GM18505 (cell line): ENCODE measurements around the gene HLCS.

ENCODE experiments used
- ATAC-seq: cut with Tn5 transposase; IDR thresholded peaks from one replicate; pipeline ENCODE4 v1.9.1; 2021; ENCODE audit not compliant: unreplicated experiment
- POLR2A ChIP-seq: IDR thresholded peaks from 4 replicates; pipeline ENCODE4 v1.6.1; 2011; ENCODE audit warnings: borderline replicate concordance; ENCODE audit not compliant: insufficient read depth, insufficient read length; ENCODE audit errors: extremely low read depth

HLCS gene

DNA sequence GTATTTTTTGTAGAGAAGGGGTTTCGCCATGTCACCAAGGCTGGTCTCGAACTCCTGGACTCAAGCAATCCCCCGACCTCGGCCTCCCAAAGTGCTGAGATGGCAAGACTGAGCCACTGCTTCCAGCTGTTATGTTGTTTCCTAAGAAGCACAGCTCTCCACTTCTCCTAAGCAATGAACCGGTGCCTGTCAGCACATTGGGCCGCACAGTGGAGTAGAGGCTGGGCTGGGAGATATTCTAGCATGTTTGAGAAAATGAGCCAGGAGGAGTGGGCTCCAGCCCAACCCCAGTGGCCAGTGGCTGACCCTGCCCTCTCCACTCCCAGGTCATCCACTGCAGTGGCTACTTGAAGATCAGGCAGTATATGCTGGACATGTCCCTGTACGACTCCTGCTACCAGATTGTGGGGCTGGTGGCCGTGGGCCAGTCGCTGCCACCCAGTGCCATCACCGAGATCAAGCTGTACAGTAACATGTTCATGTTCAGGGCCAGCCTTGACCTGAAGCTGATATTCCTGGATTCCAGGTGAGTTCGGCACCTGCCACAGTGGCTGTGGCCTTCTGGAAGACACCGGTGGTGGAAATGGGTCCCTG lies 240.6 kb downstream of the HLCS start:
- ATAC-seq: no peak
- TF ChIP-seq POLR2A: no peak

DNA sequence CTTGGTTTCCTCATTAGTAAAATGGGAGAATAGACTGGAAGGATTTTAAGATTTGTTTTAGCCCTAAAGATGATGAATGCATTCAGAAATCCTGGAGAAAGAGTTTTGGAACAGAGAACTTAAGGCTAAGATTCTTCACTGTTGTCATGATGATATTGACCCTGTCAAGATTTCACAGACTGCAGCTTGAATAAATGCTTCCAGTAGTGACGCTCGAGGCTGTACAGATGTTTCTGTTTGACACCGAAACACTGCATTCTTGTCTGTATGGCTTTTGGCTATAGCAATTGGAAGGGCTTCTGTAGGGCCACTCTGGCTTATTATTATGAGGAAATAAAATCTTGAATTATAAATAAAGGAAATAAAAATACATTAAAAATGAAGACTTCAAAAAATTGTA lies 241.8 kb downstream of the HLCS start:
- no peak for ATAC-seq
- no peak for TF ChIP-seq POLR2A

GRCh38 chr21:36723371-36723881 lies 243.0 kb downstream of the HLCS start:
- ATAC-seq: no peak
- TF ChIP-seq POLR2A: no peak

GRCh38 chr21:36722370-36723368 lies 243.8 kb downstream of the HLCS start:
- no peak for TF ChIP-seq POLR2A
- ATAC-seq: no peak

DNA sequence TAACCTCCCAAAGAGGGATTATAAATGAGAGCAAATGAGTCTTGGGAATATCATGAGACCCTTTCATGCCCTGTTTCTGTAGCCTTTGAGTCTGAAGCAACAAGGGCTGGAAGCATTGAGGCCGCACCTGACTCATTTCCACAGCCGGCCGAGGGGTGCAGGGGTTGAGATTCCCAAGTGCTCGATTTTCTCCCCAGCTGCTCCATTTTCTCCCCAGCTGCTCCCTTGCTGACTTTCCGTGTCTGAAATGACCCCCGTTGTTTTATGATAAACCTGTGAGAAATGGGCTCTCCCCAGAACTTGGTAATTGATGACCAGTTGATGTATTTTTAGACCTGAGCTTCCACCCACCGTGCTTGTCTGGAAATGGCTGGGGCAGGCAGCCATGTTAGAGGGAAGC lies 244.7 kb downstream of the HLCS start:
- TF ChIP-seq POLR2A: no peak
- ATAC-seq: no peak

- ATAC-seq: no peak
Measured at GRCh38 chr21:36719614-36720013, 246.9 kb downstream of the HLCS start.

DNA sequence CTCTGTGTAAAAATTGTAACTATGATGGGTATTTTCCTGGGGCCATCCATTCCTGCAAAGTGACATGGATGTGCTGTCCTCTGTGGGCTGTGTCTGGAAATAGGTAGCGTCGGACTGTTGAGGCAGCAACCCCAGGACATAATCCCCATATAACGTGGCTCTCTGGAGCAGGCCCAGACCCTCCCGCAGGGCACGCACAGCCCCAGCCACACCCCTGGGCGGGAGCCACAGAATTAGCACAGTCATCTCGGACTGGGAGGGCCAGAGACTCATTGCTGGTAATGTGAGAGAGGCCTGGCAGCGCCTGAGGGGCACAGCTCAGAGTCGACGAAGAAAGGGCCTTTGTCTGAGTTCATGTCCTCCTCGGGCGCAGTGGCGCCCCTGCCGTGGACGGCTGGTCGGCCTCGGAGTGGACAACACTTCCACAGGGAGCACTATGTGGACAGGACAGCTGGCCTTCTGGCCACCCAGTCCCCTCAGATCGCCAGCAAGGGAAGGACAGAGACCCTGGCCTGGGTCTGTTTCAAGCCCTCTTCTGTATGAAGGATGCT lies 247.4 kb downstream of the HLCS start:
- TF ChIP-seq POLR2A: no peak
- ATAC-seq: no peak

More at GRCh38 chr21:36719614-36720013, 246.9 kb downstream of the HLCS start:
- TF ChIP-seq POLR2A: no peak

DNA sequence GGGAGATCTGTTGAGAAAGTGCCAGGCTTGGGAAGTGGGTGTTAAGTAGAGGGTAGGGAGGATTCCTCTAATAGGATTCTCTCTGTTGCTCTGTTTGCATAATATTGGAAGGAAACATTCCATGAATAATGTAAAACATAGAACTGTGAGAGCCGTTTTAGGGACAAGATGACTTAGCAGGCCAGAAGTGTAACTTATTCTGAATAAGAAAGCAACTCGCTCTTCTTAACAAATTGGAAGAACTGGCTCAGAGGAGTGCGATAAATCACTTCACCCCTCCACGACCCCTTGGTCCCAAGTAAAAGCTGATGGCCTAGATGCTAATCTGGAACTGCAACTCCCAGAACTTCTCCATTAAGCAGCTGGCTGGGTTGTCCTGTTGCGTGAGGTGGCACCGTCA lies 248.5 kb downstream of the HLCS start:
- no peak for TF ChIP-seq POLR2A
- no peak for ATAC-seq

- TF ChIP-seq POLR2A: no peak
- no peak for ATAC-seq
Measured at GRCh38 chr21:36716836-36717235, 249.6 kb downstream of the HLCS start.

DNA sequence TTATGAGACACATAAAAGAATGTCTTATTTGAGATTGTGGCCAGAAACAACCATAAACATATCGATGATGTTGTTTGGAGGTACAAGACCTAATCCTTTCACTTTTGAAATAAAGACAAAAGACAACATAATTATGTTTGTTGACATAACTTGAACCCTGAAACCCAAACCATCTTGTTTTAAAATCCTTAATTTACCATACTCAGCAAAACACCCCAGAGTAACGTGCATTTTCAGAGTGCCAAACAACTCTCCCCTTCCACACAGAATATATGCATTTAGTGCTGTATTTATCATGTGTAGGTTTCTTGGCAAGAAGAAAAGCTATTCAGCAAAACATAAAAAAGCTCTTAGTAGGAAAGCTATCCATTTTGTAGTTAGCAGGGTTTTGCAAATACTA lies 250.1 kb downstream of the HLCS start:
- no peak for TF ChIP-seq POLR2A
- no peak for ATAC-seq

DNA sequence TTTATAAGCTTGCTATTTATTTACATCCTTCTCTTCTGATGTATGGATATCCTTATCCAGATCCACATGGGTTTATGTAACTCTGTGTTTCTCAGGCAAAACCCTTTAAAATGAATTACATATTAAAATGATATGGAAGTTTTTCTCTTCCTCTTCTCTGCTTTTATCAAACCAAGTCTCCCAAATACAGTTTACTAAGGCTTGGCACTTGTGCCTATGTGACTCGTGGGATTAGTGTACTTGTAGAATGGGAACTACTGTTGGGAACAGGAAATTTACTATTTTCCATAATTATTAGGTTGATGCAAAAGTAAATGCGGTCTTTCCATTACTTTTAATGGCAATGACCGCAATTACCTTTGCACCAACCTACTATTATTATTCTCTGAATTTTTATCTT lies 252.7 kb downstream of the HLCS start:
- no peak for ATAC-seq
- TF ChIP-seq POLR2A: no peak

DNA sequence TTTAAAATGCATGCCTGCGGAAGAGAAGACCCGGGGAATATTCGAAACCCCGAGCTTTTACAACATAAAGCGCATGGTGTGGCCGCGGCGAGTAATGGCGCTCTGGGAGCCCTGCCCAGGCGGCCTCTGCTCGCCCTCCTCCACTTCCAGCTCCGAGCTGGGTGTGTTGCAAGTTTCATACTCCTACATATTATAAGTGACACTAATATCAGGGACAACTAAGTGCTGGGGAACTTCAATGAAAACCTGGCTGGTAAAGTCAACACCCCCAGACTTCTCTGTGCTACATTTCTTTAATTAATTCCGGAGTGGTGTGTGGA lies 255.8 kb downstream of the HLCS start:
- no peak for ATAC-seq
- no peak for TF ChIP-seq POLR2A

DNA sequence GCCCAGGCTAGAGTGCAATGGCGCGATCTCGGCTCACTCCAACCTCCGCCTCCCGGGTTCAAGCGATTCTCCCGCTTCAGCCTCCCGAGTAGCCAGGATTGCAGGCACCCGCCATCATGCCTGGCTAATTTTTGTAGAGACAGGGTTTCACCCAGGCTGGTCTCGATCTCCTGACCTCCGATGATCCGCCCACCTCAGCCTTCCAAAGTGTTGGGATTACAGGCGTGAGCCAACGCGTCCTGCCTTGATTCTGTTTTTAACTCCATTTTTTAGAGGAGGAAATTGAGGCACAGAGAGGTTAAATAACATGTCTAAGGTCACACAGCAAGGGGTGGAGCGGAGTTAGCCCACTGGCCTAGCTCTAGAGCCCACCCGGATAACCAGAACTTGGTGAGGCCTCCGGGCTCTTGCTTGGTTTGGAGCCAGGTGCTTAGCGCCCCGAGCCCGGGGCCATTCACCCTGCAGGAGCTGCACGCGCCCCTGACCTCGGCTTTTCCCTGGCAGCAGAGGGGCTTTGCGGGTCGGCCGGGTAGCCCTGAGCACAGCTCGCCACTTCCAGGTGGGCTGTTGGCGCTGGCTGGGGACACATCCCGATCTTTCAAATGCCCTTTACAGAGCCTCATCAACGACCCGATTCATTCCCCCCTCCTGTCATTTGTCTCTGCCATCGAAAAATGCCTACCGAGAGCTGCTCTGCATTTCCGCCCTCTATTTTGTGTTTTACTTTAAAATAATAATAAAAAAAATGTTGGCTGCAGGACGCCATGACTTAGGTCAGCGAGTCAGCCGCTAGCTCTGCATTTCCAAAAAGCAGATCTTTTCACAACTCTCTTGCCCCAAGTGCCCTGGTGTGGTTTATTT lies 256.4 kb downstream of the HLCS start:
- no peak for TF ChIP-seq POLR2A
- no peak for ATAC-seq
